ENCODE measurements around the gene NRN1.
"Not testable (repeated sequence)": the region's sequence is repeated elsewhere in the genome, so short reads cannot be mapped to it uniquely, and the experiment has no call there.

The NRN1 gene

DNA sequence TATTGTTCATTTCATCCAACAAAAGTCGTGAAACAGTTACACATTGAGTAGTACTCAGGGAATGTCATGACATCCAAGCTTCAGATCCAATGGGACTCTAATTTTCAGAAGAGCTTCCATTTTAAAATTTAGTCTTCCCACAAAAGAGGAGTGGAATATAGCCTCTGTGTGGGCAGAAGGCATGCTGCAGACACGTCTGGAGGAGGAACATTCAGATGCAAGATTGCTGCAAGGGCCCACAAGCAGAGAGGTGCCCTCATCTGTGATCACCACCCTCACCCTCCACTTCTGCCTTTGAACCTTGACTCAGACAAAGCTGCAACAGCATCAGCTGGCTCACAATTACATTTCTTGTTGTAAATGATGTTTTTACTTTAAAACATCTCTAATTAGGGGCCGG is 29.9 kb downstream of the NRN1 start:
- TF ChIP-seq, protein P1, sequence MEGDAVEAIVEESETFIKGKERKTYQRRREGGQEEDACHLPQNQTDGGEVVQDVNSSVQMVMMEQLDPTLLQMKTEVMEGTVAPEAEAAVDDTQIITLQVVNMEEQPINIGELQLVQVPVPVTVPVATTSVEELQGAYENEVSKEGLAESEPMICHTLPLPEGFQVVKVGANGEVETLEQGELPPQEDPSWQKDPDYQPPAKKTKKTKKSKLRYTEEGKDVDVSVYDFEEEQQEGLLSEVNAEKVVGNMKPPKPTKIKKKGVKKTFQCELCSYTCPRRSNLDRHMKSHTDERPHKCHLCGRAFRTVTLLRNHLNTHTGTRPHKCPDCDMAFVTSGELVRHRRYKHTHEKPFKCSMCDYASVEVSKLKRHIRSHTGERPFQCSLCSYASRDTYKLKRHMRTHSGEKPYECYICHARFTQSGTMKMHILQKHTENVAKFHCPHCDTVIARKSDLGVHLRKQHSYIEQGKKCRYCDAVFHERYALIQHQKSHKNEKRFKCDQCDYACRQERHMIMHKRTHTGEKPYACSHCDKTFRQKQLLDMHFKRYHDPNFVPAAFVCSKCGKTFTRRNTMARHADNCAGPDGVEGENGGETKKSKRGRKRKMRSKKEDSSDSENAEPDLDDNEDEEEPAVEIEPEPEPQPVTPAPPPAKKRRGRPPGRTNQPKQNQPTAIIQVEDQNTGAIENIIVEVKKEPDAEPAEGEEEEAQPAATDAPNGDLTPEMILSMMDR (IDR thresholded peaks at IDR 0.05; ENCODE audit: low read depth, low read length) = no peak
- Histone ChIP-seq H3K4me3 (ENCODE audit: low read depth, low read length) (no peak overlapping the region), H3K36me3 (no peaks in the 10 kb centered on the region), H3K9me3 (no peaks in the 10 kb centered on the region), H3K4me1 (no peaks in the 10 kb centered on the region), H3K27me3 (no peaks in the 10 kb centered on the region)
- no peak for DNase-seq

DNA sequence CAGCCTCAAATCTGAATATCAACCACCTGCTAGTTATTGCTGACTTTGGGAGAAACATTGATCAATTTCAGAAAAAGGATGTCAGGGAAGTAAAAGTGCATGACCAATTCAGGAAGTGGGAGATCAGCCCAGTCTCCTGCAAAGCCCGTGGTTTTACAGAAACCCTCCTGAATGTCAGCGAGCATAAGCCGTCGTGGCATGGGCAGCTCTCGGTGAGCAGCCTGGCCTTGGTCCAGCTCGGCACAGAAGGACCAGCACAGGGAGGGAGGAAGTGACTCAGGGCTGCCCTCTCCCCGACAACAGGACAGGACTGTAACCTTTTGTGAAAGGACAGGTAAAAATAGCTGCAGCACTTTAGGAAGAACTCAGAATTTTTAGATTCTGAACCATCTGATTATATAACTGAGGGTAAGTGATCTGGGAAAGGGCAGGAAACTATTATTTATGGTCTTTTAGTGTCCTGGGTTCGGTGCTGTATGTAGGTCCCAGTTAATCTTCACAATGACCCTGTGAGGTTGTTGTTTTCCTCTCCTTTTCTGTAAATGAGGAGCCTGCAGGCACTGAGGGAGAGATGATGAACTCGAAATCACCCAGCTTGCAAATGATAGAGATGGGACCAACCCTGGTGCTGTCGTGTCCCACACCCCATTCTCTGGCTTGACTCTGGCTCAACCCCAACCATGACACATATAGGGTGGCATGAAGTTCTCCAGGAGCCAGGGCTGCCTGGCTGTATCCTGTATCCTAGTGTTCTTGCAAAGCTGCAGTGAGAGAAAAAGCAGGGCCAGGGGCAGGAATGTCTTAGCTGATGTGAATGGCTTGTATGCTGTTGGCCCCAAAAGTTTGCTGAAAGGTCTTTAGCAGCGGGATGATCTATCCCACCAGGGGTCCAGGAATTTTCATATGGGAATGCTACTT is 37.6 kb downstream of the NRN1 start:
- DNase-seq = no peak
- Histone ChIP-seq H3K36me3 (no peaks in the 10 kb centered on the region), H3K4me1 (no peaks in the 10 kb centered on the region), H3K4me3 (ENCODE audit: low read depth, low read length) (no peak overlapping the region), H3K27me3 (no peaks in the 10 kb centered on the region), H3K9me3 (no peaks in the 10 kb centered on the region)
- TF ChIP-seq, protein P1 (IDR thresholded peaks at IDR 0.05; ENCODE audit: low read depth, low read length) = no peak

DNA sequence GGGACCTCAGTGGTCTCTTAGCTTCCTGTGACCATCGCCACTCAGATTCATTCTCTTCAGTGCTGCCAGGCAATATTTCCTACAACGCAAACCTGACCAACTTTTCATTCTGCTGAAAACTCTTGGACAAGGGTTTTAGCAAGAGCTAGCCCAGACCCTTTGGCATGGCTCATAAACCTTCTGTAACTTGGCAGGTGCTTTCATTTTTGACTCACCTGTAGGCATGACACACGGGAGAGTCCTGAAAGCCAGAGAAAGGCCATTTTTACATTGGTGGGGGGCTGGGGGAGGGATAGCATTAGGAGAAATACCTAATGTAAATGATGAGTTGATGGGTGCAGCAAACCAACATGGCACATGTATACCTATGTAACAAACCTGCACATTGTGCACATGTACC is 38.7 kb downstream of the NRN1 start:
- not testable (repeated sequence) for H3K4me1 ChIP-seq; H3K27me3 ChIP-seq; H3K9me3 ChIP-seq; H3K4me3 ChIP-seq (ENCODE audit: low read depth, low read length); DNase-seq; H3K36me3 ChIP-seq

DNA sequence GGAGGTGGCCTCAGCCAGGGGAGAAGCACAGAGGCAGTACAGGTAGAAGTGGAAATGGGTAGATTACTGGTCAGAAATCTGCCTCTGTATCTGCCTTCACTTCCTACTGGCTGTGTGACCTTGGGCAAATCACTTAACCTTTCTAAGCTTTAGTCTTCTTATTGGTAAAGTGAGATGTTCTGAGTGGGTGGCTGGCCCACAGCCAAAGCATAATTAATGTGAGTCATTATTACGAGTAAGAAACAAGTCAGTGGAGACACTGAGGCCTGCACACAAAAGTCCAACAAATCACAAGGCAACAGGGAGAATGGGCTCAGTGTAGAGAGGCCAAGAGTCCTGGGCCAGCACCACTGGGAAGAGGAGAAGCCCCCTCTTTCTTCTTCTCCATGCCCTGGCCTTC is 39.1 kb downstream of the NRN1 start:
- Histone ChIP-seq H3K27me3 (peaks cover 3% of the 10 kb centered on the region; the same call in 1 of the 2 replicates), H3K4me1 (no peaks in the 10 kb centered on the region), H3K36me3 (no peaks in the 10 kb centered on the region), H3K9me3 (no peaks in the 10 kb centered on the region), H3K4me3 (ENCODE audit: low read depth, low read length) (no peak overlapping the region)
- TF ChIP-seq, protein P1 (IDR thresholded peaks at IDR 0.05; ENCODE audit: low read depth, low read length) = no peak
- DNase-seq = no peak

DNA sequence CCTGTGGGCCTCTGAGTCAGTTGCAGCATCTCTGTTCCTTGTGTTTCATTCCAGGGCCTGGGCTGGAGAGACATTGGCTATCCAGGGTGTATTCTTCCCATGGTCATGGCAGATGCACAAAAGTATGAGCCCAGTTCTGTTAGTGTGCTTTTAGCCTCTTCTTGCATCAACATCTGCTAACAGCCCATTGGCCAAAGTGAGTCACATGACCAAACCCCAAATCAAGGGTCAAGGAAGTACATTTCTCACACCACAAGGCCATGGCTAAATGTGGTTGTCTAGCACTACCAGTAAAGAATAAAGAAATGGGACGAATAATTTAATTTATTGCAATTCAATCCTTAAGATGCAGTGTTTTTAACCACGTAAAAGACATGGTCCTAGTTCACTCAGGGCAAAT is 43.9 kb downstream of the NRN1 start:
- Histone ChIP-seq H3K9me3 (no peaks in the 10 kb centered on the region), H3K36me3 (no peaks in the 10 kb centered on the region), H3K4me3 (ENCODE audit: low read depth, low read length) (no peak overlapping the region), H3K4me1 (no peaks in the 10 kb centered on the region), H3K27me3 (peaks cover 4% of the 10 kb centered on the region; the same call in 1 of the 2 replicates)
- DNase-seq = no peak
- TF ChIP-seq, protein P1 (IDR thresholded peaks at IDR 0.05; ENCODE audit: low read depth, low read length) = no peak

DNA sequence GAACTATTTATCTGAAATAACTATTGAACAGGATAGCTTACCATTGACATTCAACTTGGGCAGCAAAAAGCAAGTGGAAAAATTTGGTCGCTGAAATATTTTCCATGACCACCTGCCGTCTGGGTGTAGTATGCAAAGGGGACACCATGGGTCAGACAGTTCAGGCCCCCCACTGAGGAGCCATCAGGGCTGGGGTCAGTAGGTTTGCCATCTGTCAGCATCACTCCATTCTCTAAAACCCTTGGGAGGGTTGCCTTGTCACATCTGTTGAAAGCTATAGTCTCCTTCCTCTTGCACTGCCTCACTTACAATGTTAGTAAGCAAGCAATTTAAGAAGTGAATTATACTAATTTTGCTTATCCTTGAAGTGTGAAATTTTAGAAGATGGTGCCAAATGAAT is 44.9 kb downstream of the NRN1 start:
- Histone ChIP-seq H3K27me3 (peaks cover 4% of the 10 kb centered on the region; the same call in 1 of the 2 replicates), H3K9me3 (no peaks in the 10 kb centered on the region), H3K4me1 (no peaks in the 10 kb centered on the region), H3K4me3 (ENCODE audit: low read depth, low read length) (no peak overlapping the region), H3K36me3 (no peaks in the 10 kb centered on the region)
- DNase-seq = no peak
- TF ChIP-seq, protein P1 (IDR thresholded peaks at IDR 0.05; ENCODE audit: low read depth, low read length) = no peak
